Activated naive CD8-positive, alpha-beta T cell treated with anti-CD3 and anti-CD28 coated beads, Interleukin-2, amount 50 U/mL, for 16 hours (primary cell): ENCODE data around the gene UBE4A.

Source experiments
- DNase-seq: peaks from one replicate; pipeline ENCODE4 v3.0.0-alpha.2; 2020; ENCODE audit warnings: low read depth, low spot score

UBE4A gene

DNA sequence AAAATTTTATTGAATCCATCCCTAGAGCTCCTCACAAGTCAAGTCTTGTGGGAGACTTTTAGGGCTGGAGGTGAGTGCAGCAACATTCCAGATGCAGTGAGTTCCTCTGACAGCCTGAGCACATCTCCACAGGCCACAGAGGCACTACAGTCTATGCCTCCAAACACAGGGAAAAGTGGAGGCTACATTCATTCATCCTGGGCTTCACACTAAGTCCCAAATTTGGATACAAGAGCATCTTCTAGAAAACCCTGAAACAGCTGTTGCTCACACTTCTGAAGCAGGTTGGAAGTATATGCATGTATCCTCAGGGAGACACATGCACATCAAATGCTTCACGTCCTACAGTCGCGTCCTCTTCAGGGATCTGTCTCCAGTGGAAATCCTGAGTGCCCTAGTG lies 18.1 kb upstream of the UBE4A start:
- DNase-seq, result no peak

GRCh38 chr11:118341815-118342489 lies 17.4 kb upstream of the UBE4A start:
- no peak for DNase-seq

DNA sequence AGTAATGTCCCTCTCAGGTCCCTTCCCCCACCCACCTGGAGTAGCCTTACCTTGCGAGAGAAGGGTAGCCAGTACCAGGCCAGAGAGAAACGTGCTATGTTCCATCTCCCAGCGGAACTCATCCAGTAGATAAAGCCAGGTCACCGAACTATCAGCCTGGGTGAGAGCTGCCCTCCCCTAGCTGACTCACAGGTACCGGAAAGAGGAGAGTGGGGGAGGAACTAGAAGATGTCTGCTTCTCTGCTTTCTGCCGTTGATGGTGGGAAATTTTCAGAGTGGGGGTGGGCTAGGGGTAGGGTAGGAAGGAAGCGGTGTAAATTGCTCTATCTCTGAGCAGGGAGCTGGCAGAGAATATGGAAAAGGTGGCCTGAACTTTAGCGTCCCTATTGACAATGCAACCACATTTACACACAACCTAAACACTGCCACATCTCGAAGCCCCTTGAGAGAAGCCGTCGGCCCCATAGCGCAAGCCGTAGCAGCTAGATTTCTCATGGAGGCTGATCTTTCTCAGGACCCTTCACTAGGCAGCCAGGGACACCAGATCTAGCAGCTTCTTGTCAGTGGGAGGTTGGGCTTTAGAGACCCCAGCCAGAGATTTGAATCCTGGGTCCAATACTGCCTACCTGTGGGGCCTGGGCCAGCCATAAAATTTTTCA lies 16.8 kb upstream of the UBE4A start, which contains the start of gene CD3D:
CD3D (minus strand) TSS at position 203 of the 659 bp plus-strand sequence; CDS start at position 105, 98 bp downstream.
- peak; percentile 51 for DNase-seq

GRCh38 chr11:118343248-118343647 lies 16.2 kb upstream of the UBE4A start:
- DNase-seq, result no peak

DNA sequence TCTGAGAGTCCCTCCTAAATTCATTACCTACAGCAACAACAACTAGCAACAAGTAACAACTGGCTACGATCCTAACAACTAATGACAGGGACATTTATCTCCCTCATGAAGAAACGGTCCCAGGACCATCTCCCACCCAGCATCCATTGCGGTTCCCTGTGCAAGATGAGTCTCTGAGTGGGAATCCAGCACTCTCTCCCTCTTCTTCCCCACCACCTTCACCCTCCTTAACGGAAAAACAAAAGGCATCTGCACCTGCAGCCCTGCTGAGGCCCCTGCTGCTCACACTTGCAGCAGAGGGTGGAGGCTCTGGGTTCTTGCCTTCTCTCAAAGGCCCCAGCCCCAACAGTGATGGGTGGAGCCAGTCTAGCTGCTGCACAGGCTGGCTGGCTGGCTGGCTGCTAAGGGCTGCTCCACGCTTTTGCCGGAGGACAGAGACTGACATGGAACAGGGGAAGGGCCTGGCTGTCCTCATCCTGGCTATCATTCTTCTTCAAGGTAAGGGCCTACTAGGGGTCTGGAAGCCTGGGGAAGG lies 15.4 kb upstream of the UBE4A start, which contains the start of gene CD3G:
CD3G (plus strand) TSS at position 364 of the 535 bp plus-strand sequence; CDS start at position 444, 80 bp downstream.
- peak; percentile 28 for DNase-seq

GRCh38 chr11:118349475-118349874 lies 9.9 kb upstream of the UBE4A start:
- no peak for DNase-seq

DNA sequence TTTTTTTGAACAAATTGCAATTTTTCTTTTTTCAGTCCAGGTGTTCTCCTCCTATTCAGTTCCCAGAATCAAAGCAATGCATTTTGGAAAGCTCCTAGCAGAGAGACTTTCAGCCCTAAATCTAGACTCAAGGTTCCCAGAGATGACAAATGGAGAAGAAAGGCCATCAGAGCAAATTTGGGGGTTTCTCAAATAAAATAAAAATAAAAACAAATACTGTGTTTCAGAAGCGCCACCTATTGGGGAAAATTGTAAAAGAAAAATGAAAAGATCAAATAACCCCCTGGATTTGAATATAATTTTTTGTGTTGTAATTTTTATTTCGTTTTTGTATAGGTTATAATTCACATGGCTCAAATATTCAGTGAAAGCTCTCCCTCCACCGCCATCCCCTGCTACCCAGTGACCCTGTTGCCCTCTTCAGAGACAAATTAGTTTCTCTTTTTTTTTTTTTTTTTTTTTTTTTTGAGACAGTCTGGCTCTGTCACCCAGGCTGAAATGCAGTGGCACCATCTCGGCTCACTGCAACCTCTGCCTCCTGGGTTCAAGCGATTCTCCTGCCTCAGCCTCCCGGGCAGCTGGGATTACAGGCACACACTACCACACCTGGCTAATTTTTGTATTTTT lies 6.2 kb upstream of the UBE4A start:
- DNase-seq, result no peak

GRCh38 chr11:118358071-118358470 lies 1.3 kb upstream of the UBE4A start:
- no peak for DNase-seq

GRCh38 chr11:118364956-118365615 lies 5.7 kb downstream of the UBE4A start:
- no peak for DNase-seq

DNA sequence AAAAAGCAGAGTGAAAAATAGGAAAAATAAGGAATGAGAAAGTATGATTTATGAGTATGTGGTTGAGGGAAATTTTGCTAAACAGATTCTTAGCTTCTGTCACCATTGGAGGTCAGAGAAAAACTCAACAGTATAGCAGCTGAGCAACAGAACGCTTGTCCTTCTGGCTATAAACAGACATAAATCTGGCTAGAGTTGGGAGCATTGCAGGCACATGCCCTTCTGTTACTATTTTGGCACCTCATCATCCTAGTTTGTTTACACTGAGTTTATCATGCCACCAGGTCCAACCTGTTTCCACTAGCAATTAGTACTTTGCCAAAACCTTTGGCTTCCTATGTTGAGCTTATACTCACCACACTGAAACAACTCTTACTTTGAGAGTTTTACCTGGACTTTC lies 6.9 kb downstream of the UBE4A start:
- DNase-seq, result no peak

- no peak for DNase-seq
These were observed 11.4 kb downstream of the UBE4A start for GRCh38 chr11:118370774-118371173.

- DNase-seq, result no peak
These were observed 13.9 kb downstream of the UBE4A start for GRCh38 chr11:118373263-118373662.

GRCh38 chr11:118373871-118374270 lies 14.5 kb downstream of the UBE4A start:
- DNase-seq, result no peak

GRCh38 chr11:118374729-118375128 lies 15.3 kb downstream of the UBE4A start:
- DNase-seq, result no peak

- DNase-seq, result no peak
These were observed 16.6 kb downstream of the UBE4A start for GRCh38 chr11:118375978-118376377.

DNA sequence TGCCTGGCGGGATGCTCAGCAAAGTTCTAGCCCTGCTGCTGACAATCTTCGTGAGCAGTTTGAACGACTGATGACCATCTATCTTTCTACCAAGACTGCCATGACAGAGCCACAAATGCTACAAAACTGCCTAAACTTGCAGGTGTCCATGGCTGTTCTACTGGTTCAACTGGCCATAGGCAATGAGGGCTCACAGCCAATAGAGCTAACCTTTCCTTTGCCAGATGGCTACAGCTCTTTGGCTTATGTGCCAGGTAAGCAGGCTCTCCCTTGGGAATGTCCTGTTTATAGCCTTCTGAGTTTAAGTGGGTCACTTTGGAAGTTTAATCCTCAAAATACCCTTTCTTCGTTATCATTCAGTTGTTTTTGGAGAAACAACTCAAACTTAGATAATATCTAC lies 20.1 kb downstream of the UBE4A start:
- no peak for DNase-seq

GRCh38 chr11:118380571-118380970 lies 21.2 kb downstream of the UBE4A start:
- DNase-seq, result no peak

GRCh38 chr11:118382954-118383353 lies 23.6 kb downstream of the UBE4A start:
- DNase-seq, result no peak

GRCh38 chr11:118383657-118384056 lies 24.3 kb downstream of the UBE4A start:
- no peak for DNase-seq

DNA sequence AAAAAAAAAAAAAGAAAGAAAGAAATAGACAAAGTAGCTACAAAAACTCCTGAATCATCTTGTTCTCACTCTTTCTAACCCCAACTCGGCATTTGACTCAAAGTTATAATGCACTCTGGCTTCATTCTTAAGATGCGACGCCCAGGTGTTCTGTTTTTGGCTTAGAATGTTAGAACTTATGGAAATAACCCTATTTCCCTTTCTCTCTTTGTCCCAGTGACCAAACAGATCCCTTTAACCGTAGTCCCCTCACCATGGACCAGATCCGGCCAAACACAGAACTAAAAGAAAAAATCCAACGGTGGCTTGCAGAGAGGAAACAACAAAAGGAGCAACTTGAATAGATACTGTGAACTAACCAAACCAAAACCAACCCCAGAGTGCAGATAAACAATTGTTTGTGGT lies 36.7 kb downstream of the UBE4A start:
- DNase-seq, result no peak

DNA sequence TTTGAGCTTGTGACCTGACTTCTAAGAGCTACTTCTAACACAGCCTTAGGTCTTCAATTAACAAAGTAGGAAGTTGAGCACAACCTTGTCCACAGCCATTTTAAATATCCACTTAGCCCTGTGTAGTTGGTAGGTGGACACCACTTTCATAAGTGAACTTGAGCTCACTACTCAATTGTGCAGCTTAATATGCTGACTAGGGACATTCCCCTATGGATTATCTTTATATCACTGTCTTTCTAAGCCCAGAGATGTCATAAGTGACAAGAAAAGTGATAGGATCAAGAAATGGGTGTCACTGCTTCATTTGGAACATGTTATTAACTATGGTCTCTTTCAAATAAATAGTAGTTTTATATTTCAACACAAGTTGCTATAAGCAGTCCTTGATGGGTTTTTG lies 38.0 kb downstream of the UBE4A start:
- DNase-seq, result no peak
